Measurements from ENCODE around the gene ZNF346.
"Not testable (repeated sequence)": the region's sequence is repeated elsewhere in the genome, so short reads cannot be mapped to it uniquely, and the experiment has no call there.

Gene ZNF346

DNA sequence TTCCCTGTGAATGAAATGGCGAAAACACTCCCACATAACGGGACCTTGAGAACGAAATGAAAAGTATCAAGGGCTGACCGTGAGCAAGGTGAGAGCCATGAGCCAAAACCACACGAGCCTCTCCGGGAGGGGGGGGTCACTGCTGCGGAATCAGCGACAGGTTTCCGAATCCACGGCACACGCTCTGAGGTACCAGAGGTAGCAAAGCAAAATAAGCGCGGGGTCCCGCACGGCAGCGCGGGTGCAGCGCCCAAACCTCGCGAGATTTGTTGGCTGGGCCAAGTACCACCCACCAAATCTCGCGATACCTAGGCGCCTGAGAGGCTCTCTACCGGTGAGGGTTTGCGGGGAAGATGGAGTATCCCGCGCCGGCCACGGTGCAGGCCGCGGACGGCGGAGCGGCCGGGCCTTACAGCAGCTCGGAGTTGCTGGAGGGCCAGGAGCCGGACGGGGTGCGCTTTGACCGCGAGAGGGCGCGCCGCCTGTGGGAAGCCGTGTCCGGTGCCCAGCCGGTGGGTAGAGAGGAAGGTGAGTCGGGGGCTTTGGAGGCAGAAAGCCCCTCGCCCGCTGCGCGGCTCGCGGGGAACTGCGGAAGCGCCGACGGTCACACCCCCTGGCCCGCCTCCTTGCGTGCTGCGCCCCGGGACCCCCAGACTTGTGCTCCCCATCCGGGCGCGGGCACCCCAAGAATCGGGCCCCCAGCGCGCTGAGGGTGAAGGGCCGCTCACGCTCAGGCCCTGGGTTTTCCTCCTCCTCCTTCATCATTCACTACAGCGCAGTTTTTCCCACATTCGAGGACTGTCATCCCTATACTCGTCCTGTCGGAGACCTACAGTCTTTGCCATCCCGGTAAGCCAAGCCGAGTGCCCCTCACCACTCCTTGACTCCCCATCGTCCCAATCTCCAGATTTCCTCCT lies at the start of gene ZNF346:
Gene ZNF346, plus strand, starts transcription at position 311 of the 917 bp plus-strand sequence. Its CDS starts 43 bp downstream, at position 354.
- DNase-seq, result peak; percentile 94

GRCh38 chr5:176979669-176980068 lies 42.8 kb upstream of the ZNF346 start:
- DNase-seq, result no peak

DNA sequence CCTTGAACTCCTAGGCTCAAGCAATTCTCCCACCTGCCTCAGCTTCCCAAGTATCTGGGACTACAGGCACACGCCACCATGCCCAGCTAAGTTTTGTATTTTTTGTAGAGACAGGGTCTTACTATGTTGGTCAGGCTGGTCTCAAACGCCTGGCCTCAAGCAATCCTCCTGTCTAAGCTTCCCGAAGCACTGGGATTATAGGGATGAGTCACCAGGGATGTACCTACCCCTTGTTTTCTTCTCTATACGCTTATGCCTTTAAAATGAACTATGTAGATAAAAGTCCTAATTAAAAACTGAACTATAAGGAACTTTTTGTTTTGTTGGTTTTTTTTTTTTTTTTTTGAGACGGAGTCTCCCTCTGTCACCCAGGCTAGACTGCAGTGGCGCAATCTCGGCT lies 41.7 kb upstream of the ZNF346 start:
- DNase-seq, result no peak

DNA sequence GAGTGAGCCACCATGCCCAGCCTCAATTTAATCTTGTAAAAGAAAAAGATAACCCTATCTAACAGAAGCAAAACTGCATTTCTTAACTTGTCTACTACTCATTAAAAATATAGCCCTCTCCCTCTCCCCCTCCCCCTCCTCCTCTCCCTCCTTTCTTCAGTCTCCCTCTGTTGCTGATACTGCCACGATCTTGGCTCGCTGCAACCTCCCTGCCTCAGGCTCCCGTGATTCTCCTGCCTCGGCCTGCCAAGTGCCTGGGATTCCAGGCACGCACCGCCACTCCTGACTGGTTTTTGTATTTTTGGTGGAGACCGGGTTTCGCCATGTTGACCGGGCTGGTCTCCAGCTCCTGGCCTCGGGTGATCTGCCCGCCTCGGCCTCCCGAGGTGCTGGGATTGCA lies 39.4 kb upstream of the ZNF346 start:
- DNase-seq, result not testable (repeated sequence)

- not testable (repeated sequence) for DNase-seq
Observed at GRCh38 chr5:176983593-176983992, 38.9 kb upstream of the ZNF346 start.

DNA sequence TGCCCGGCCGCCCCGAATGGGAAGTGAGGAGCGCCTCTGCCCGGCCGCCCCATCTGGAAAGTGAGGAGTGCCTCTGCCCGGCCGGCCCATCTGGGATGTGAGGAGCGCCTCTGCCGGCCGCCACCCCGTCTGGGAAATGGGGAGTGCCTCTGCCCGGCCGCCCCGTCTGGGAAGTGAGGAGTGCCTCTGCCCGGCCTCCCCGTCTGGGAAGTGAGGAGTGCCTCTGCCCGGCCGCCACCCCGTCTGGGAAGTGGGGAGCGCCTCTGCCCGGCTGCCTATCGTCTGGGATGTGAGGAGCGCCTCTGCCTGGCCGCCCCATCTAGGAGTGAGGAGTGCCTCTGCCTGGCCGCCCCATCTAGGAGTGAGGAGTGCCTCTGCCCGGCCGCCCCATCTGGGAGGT lies 38.3 kb upstream of the ZNF346 start:
- not testable (repeated sequence) for DNase-seq

DNA sequence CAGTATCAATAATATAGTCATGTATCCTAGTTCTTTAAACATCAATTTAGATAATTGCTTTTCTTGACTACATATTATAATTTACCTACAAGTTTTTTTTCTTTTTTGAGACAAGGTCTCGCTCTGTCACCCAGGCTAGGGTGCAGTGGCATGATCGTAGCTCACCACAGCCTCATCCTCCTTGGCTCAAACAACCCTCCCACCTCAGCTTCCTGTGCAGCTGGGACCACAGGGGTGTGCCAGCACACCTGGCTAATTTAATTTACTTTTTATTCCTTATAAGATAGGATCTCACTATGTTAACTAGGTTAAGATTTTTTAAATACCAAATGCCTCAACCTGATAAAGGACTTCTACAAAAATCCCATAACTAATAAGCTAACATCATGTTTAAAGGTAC lies 37.0 kb upstream of the ZNF346 start:
- DNase-seq, result peak; percentile 49

DNA sequence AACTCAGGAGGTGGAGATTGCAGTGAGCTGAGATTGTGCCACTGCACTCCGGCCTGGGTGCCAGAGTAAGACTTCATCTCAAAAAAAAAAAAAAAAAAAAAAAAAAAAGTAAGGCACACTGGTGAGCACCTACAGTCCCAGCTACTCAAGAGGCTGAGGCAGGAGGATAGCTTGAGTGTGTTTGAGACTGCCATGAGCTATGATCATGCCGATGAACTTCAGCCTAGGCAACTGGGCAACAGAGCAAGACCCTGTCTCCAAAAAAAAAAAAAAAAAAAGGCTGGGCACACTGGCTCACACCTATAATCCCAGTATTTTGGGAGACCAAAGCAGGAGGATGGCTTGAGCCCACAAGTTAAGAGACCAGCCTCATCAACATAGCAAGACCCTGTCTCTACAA lies 36.2 kb upstream of the ZNF346 start:
- no peak for DNase-seq

- DNase-seq, result no peak
Observed at GRCh38 chr5:176987583-176987982, 34.9 kb upstream of the ZNF346 start.

- not testable (repeated sequence) for DNase-seq
Observed at GRCh38 chr5:176993081-176993480, 29.4 kb upstream of the ZNF346 start.

GRCh38 chr5:176994460-176995121 lies 27.9 kb upstream of the ZNF346 start:
- no peak for DNase-seq

GRCh38 chr5:176995122-176995490 lies 27.4 kb upstream of the ZNF346 start:
- no peak for DNase-seq

- DNase-seq, result no peak
Observed at GRCh38 chr5:176995896-176996767, 26.4 kb upstream of the ZNF346 start.

DNA sequence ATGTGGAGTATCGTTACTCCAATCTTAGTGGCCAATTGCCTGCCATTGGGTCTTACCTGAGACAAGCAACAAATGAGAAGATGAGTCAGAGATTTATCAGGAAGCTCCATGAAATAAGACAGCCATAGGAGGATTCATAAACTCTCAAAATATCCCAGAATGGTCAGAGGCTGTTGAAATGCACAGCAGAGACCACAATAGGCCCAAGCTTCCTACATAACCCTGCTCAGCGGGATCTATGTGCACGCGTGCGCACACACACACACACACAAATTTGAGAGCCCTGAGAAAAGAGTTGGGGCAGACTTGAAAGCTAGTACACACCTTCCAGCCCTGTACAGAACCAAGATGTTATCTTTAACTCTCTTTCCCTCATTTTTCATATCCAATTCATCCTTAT lies 25.7 kb upstream of the ZNF346 start:
- DNase-seq, result no peak

DNA sequence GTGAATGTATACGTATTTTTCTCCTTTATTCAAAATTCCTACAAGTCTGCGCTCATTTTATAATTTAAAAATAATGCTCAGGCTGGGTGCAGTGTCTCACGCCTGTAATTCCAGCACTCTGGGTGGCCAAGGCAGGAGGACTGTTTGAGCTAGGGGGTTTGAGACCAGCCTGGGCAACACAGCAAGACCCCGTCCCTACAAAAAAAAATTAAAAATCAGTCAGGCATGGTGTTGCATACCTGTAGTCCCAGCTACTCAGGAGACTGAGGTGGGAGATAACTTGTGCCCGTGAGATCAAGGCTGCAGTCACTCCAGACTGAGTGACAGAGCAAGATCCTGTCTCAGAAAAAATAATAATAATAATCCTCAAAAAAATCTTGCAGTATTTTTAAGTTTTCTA lies 23.7 kb upstream of the ZNF346 start:
- DNase-seq, result no peak

DNA sequence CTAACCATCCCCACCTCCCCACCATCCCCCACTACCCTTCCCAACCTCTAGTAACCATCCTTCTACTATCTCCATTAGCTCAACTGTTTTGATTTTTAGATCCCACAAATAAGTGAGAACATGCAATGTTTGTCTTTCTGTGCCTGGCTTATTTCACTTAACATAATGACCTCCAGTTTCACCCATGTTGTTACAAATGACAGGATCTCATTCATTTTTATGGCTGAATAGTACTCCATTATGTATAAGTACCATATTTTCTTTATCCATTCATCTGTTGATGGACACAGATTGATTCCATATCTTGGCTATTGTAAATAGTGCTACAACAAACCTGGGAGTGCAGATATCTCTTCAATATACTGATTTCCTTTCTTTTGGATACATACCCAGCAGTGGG lies 23.0 kb upstream of the ZNF346 start:
- DNase-seq, result not testable (repeated sequence)

- no peak for DNase-seq
Observed at GRCh38 chr5:177003649-177004048, 18.8 kb upstream of the ZNF346 start.

DNA sequence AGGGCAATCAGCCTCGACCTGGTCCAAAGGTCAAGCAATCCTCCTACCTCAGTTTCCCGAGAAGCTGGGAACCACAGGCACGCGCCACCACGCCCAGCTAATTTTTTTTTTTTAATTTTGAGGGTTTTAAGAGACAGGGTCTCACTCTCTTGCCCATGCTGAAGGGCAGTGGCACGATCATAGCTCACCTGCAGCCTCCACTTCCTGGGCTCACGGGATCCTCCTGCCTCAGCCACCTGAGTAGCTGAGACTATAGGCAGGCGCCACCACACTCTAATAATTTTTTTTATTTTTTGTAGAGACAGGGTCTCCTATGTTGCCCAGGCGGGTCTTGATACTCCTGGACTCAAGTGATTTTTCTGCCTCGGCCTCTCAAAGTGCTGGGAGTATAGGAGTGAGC lies 17.5 kb upstream of the ZNF346 start:
- DNase-seq, result no peak

DNA sequence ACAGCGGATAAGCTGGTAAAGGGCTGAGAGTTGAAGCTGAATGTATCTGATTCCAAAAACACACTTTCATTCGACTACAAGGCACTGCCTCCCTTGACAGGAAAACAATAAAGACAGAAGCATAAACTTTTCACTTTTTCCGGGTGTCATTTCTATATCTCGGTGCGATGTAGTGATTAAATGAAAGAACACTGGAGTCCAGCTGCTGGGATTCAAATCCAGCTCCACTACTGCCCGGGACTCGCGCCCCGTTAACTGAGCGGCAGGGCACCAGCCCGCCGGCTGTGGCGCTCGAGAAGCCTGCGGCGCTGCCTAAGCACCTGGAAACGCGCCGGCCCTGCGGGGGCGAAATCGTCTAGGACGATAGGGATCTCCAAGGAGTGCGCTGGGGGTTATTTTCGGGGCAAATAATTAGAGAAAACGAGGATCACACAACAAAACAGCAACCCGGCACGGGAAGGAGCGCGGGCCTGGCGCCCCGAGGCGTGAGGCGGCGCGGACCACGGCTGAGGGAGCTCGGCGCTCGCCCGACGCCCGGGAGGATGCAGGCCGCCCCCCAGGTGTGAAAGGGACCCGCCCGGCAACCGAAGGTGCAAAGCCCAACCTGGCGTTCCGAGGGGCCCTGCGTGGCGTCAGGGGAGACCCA lies 16.8 kb upstream of the ZNF346 start:
- DNase-seq, result peak; percentile 60

DNA sequence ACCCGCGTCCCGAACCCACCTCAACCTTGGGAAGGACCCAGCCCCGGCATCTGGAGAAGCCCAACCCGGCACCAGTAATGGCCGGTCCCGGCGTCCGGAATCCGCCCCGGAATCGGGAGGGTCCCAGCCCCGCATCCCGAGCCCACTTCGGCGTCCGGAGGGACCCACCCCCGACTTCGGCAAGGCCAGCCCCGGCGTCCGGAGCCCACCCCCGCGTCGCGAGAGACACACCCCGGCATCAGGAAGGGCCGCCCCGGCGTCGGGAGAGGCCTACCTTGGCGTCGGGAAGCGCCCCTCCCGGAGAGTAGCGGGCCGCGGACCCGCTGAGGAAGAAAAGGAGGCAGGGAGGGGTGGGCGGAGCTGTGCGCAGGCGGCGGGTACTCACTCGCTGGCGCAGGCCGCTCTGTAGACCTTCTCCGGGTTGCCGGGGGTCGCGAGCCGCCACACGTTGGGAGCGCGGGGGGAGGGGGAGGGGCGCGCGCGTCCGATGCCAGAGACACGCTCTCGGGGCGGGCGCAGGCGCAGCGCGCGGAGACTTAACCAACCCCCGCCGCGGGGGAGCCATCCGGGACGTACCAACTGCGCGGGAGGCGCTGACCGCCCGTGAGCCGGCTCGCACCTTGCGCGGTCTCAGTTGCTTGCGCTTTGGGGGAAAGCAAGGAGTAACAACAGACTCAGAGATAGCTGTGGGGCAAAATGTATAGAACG lies 16.1 kb upstream of the ZNF346 start, which contains the start of gene UIMC1:
Gene UIMC1, minus strand, starts transcription at position 515 of the 708 bp plus-strand sequence. CDS start 24,164 bp downstream, outside the sequence.
- peak; percentile 94 for DNase-seq

DNA sequence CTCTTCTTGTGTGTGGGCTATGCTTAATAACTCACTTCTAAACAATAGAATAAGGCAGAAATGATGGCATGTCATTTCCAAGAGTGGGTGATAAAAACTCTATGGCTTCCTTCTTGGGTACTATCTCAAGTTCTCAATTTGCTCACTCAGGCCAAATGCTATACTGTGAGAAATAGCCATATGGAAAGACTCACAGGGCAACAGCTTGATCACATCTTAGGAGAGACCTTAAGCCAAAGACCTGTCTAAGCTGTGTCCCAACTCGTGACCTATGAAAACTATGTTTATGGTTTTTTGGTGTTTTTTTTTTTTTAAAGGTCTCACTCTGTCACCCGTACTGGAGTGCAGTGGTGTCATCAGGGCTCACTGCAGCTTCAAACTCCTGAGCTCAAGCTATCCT lies 13.8 kb upstream of the ZNF346 start:
- DNase-seq, result no peak

- DNase-seq, result no peak
Observed at GRCh38 chr5:177010153-177010552, 12.3 kb upstream of the ZNF346 start.
